GM18870 (cell line): ENCODE results near the gene ZNF627.
"Not testable (repeated sequence)": the region's sequence is repeated elsewhere in the genome, so short reads cannot be mapped to it uniquely, and the experiment has no call there.

Source experiments
- ATAC-seq: cut with Tn5 transposase; IDR thresholded peaks from one replicate; pipeline ENCODE4 v1.9.1; 2021; ENCODE audit warnings: moderate library complexity; ENCODE audit not compliant: unreplicated experiment

Gene ZNF627

GRCh38 chr19:11597202-11598102, at the start of gene ZNF627:
Gene ZNF627, plus strand, starts transcription at chr19:11597483. Its CDS starts 145 bp downstream, at chr19:11597628.
- ATAC-seq: peak; percentile 92

GRCh38 chr19:11547929-11548700, 49.2 kb upstream of the ZNF627 start:
- no peak for ATAC-seq

- ATAC-seq: no peak
Measured at GRCh38 chr19:11549386-11549953, 47.8 kb upstream of the ZNF627 start.

- no peak for ATAC-seq
Measured at GRCh38 chr19:11550265-11550664, 47.0 kb upstream of the ZNF627 start.

GRCh38 chr19:11551603-11552235, 45.6 kb upstream of the ZNF627 start:
- ATAC-seq: no peak

GRCh38 chr19:11552666-11553372, 44.5 kb upstream of the ZNF627 start:
- no peak for ATAC-seq

- no peak for ATAC-seq
Measured at GRCh38 chr19:11554160-11554559, 43.1 kb upstream of the ZNF627 start.

- no peak for ATAC-seq
Measured at GRCh38 chr19:11555246-11555645, 42.0 kb upstream of the ZNF627 start.

- no peak for ATAC-seq
Measured at GRCh38 chr19:11556634-11557420, 40.5 kb upstream of the ZNF627 start.

GRCh38 chr19:11558881-11559828, 38.1 kb upstream of the ZNF627 start, which contains the start of gene ELOF1:
Gene ELOF1, minus strand, starts transcription at chr19:11559230. Its CDS starts 4,883 bp downstream, at chr19:11554347.
- peak; percentile 72 for ATAC-seq

- ATAC-seq: peak; percentile 35
Measured at GRCh38 chr19:11560404-11561051, 36.8 kb upstream of the ZNF627 start.

- ATAC-seq: no peak
Measured at GRCh38 chr19:11563532-11563931, 33.8 kb upstream of the ZNF627 start.

GRCh38 chr19:11564082-11564807, 33.0 kb upstream of the ZNF627 start:
- ATAC-seq: not testable (repeated sequence)

GRCh38 chr19:11565649-11565980, 31.7 kb upstream of the ZNF627 start:
- not testable (repeated sequence) for ATAC-seq

GRCh38 chr19:11566164-11566563, 31.1 kb upstream of the ZNF627 start:
- ATAC-seq: no peak

- ATAC-seq: no peak
Measured at GRCh38 chr19:11570039-11570462, 27.2 kb upstream of the ZNF627 start.

- not testable (repeated sequence) for ATAC-seq
Measured at GRCh38 chr19:11573354-11573753, 23.9 kb upstream of the ZNF627 start.
